HCT116 (cell line): Measurements from ENCODE around the gene C14orf132. TPM values are rescaled to one million over a fixed set of nuclear protein-coding genes. Genes with fewer than 3 reads are reported as not detected.
A peak's percentile ranks its signal among the peaks of the same experiment; 100 is the strongest.

Source experiments
- ATAC-seq: fragments of 200-7000 bp; cut with Tn5 transposase; 2 replicates; pipeline ENCODE4 v1.9.1; 2020; ENCODE audit warnings: mild to moderate bottlenecking, moderate library complexity
- BruUV-seq: library from RNA; stranded (reverse); fragments of 400-500 nt; replicated peaks from 2 replicates; lab custom pipeline; 2021; lab: Mats Ljungman, UMichigan
- CTCF ChIA-PET: fragments of 300-600 bp; sonication (Branson Sonifier 250); formaldehyde crosslinking; loops from one replicate; lab custom pipeline; 2021; ENCODE audit warnings: antibody characterized with exemption; lab: Charles Lee
- POLR2A ChIA-PET: fragments of 300-600, 350-600 bp; sonication (Branson Sonifier 250); formaldehyde crosslinking; loops from one replicate; lab custom pipeline; 2021; ENCODE audit warnings: antibody characterized with exemption; lab: Charles Lee
- RAD21 ChIA-PET, 2 experiments: fragments of 300-600 bp; sonication (Branson Sonifier 250); formaldehyde crosslinking; loops; one replicate each; lab custom pipeline; 2023; ENCODE audit warnings: low total read pairs in 2 of 2; ENCODE audit not compliant: uncharacterized antibody in 2 of 2, unreplicated experiment in 2 of 2, low non-redundant PET in 1 of 2; lab: Charles Lee
- DNase-seq: peaks from one replicate; pipeline ENCODE4 v3.0.0-alpha.2; 2010; ENCODE audit warnings: low read depth, low spot score
- H2AFZ ChIP-seq: fragments of 200-600 bp; shearing (Covaris generic), sonication (generic); 2 replicates; pipeline ENCODE4 v1.6.1; 2017; ENCODE audit warnings: low read depth, mixed run types, mixed read lengths, antibody characterized with exemption, low read length; ENCODE audit not compliant: poor library complexity, severe bottlenecking
- H3K27ac ChIP-seq: 2 replicates; pipeline ENCODE4 v1.5.1; 2012; ENCODE audit warnings: low read depth, low read length
- H3K27me3 ChIP-seq: fragments of 200-600 bp; sonication (generic); 2 replicates; pipeline ENCODE4 v1.6.1; 2016; ENCODE audit warnings: mixed run types, low read length, mixed read lengths; ENCODE audit not compliant: insufficient read depth
- H3K36me3 ChIP-seq, 2 experiments: fragments of 200-500 bp in 1 of 2; fragments of 200-600 bp in 1 of 2; sonication (Bioruptor generic) in 1 of 2; sonication (generic) in 1 of 2; 2 replicates each; pipeline versions ENCODE4 v1.5.1 to v1.6.1; 2014 to 2016; ENCODE audit warnings: low read length in 2 of 2, inconsistent platforms in 1 of 2, mixed read lengths in 1 of 2, mixed run types in 1 of 2; ENCODE audit not compliant: insufficient read depth in 2 of 2, control insufficient read depth in 1 of 2
- H3K4me1 ChIP-seq, 2 experiments: fragments of 200-600 bp in 1 of 2; sonication (generic) in 1 of 2; 2 replicates each; pipeline versions ENCODE4 v1.5.1 to v1.6.1; 2012 to 2017; ENCODE audit warnings: low read length in 2 of 2, inconsistent platforms in 1 of 2, mild to moderate bottlenecking in 1 of 2, mixed read lengths in 1 of 2, mixed run types in 1 of 2, moderate library complexity in 1 of 2; ENCODE audit not compliant: insufficient read depth in 2 of 2, control insufficient read depth in 1 of 2
- H3K4me2 ChIP-seq: fragments of 200-600 bp; sonication (generic); 2 replicates; pipeline ENCODE4 v1.6.1; 2017; ENCODE audit warnings: mixed run types, low read length, mixed read lengths
- H3K4me3 ChIP-seq, 2 experiments: fragments of 200-600 bp in 1 of 2; sonication (generic) in 1 of 2; replicated peaks in 1 of 2; 2 replicates each; pipeline ENCODE4 v1.5.1; 2011 to 2016; ENCODE audit warnings: low read length in 2 of 2, control low read depth in 1 of 2, low read depth in 1 of 2, mild to moderate bottlenecking in 1 of 2, mixed read lengths in 1 of 2, mixed run types in 1 of 2
- H3K79me2 ChIP-seq: fragments of 200-600 bp; sonication (generic); 2 replicates; pipeline ENCODE4 v1.6.1; 2017; ENCODE audit warnings: mild to moderate bottlenecking, mixed run types, low read length, moderate library complexity, mixed read lengths; ENCODE audit not compliant: insufficient read depth
- H3K9ac ChIP-seq: fragments of 200-600 bp; sonication (generic); 2 replicates; pipeline ENCODE4 v1.6.1; 2016; ENCODE audit warnings: low read length, mixed read lengths
- H3K9me2 ChIP-seq: fragments of 200-600 bp; sonication (generic), shearing (Covaris generic); 2 replicates; pipeline ENCODE4 v1.6.1; 2017; ENCODE audit warnings: mixed run types, mild to moderate bottlenecking, moderate library complexity; ENCODE audit not compliant: insufficient read depth
- H3K9me3 ChIP-seq, 2 experiments: fragments of 200-500 bp in 1 of 2; fragments of 200-600 bp in 1 of 2; sonication (Bioruptor generic) in 1 of 2; sonication (generic) in 1 of 2; 2 replicates each; pipeline ENCODE4 v1.6.1; 2014 to 2017; ENCODE audit warnings: low read length in 2 of 2, mixed read lengths in 2 of 2, inconsistent platforms in 1 of 2, low read depth in 1 of 2, mild to moderate bottlenecking in 1 of 2, mixed run types in 1 of 2, moderate library complexity in 1 of 2; ENCODE audit not compliant: control insufficient read depth in 1 of 2, insufficient read depth in 1 of 2
- H4K20me1 ChIP-seq: fragments of 200-600 bp; sonication (generic), shearing (Covaris generic); 2 replicates; pipeline ENCODE4 v1.6.1; 2017; ENCODE audit warnings: mixed run types, mild to moderate bottlenecking, moderate library complexity; ENCODE audit not compliant: insufficient read depth
- EGR1 ChIP-seq: IDR thresholded peaks from 2 replicates; pipeline ENCODE4 v1.6.1; 2012; ENCODE audit warnings: low read depth
- EZH2phosphoT487 ChIP-seq: fragments of 200-600 bp; IDR thresholded peaks from 2 replicates; pipeline ENCODE4 v1.6.1; 2018; ENCODE audit warnings: antibody characterized with exemption, borderline replicate concordance
- RAD21 ChIP-seq: IDR thresholded peaks from 2 replicates; pipeline ENCODE4 v1.6.1; 2012; ENCODE audit warnings: low read depth, mild to moderate bottlenecking
- YY1 ChIP-seq: IDR thresholded peaks from 2 replicates; pipeline ENCODE4 v1.6.1; 2011; ENCODE audit warnings: low read length, low read depth, moderate library complexity, mild to moderate bottlenecking; ENCODE audit not compliant: insufficient replicate concordance; ENCODE audit errors: extremely low read depth
- ZFX ChIP-seq: fragments of 450-650 bp; IDR thresholded peaks from 2 replicates; pipeline ENCODE4 v1.6.1; 2017
- intact Hi-C: fragments of 100-400 bp; cut with micrococcal nuclease; formaldehyde crosslinking; loops from 2 replicates; pipeline ENCODE4 v1.10.0; 2022
- total RNA-seq: library from RNA; stranded (reverse); gene quantifications from one replicate; pipeline ENCODE4 v1.2.1, GENCODE V29; 2021; ENCODE audit not compliant: unreplicated experiment
- TF ChIP-seq, protein P1 (sequence below), 3 experiments: fragments of 200-600 bp in 1 of 3; sonication (generic) in 1 of 3; IDR thresholded peaks in 2 of 3; conservative IDR thresholded peaks in 1 of 3; 2 replicates each; pipeline ENCODE4 v1.5.1; 2012 to 2017; ENCODE audit warnings: low read depth in 2 of 3, low read length in 2 of 3, antibody characterized with exemption in 1 of 3, borderline replicate concordance in 1 of 3, control low read depth in 1 of 3, mild to moderate bottlenecking in 1 of 3, mixed read lengths in 1 of 3, mixed run types in 1 of 3, moderate library complexity in 1 of 3; ENCODE audit not compliant: insufficient read depth in 1 of 3

The C14orf132 gene
- total RNA-seq, 1 experiment from 2014 or later = 3.4 TPM

DNA sequence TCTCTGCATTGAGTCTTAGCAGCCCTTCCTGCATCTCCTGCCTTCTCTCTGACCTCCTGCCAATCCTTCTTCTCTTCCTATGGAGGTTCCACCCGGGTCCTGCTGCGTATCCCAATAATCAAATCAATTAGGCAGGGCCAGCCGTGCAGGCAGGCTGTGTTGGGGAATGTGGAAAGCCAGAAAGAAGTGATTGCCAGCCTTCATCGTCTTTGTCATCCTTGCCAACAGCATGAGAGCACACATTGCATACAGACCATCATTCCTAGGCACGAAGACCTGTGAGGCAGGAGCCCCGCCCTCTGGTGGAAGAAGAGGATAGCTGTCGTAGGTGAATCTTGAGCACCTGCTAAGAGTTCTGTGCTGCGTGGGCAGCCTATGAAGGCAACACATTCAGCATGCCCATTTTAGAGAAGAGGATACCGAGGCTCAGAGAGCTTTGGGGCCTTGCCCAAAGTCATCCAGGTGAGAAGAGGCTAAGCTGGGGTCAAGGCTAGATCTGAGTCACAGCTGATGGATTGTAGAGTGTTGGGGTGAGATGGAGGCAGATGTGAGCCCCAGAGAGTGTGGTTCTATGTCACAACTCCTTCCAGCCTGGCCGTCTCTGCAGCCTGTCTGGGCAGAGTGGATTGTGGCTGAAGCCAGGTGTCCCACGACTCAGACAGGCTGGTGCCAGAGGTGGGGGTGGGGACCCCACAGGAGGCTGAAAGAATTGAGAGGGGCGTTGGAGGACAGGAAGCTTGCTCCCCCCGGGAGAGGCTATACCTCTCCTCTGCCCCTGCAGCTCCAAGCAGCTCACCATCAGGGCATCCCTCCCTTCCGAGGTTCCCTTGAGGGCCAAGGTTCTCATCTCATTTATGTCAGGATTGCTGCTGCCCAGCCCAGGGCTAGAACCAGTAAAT is 12.7 kb downstream of the C14orf132 start:
- H3K9ac ChIP-seq = no peak overlapping the region
- POLR2A ChIA-PET = no interaction called here
- H3K4me1 ChIP-seq = no peaks in the 10 kb centered on the region
- no peak overlapping the region for H3K27ac ChIP-seq
- no peaks in the 10 kb centered on the region for H3K27me3 ChIP-seq
- ATAC-seq (peak; percentile 85), DNase-seq (peak; percentile 12)
- H3K36me3 ChIP-seq = no peaks in the 10 kb centered on the region; a peak in 1 of 4 replicates
- TF ChIP-seq RAD21 = peak; percentile 50
- TF ChIP-seq, protein P1, sequence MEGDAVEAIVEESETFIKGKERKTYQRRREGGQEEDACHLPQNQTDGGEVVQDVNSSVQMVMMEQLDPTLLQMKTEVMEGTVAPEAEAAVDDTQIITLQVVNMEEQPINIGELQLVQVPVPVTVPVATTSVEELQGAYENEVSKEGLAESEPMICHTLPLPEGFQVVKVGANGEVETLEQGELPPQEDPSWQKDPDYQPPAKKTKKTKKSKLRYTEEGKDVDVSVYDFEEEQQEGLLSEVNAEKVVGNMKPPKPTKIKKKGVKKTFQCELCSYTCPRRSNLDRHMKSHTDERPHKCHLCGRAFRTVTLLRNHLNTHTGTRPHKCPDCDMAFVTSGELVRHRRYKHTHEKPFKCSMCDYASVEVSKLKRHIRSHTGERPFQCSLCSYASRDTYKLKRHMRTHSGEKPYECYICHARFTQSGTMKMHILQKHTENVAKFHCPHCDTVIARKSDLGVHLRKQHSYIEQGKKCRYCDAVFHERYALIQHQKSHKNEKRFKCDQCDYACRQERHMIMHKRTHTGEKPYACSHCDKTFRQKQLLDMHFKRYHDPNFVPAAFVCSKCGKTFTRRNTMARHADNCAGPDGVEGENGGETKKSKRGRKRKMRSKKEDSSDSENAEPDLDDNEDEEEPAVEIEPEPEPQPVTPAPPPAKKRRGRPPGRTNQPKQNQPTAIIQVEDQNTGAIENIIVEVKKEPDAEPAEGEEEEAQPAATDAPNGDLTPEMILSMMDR (IDR thresholded peaks at IDR 0.05 in 2 of 3, conservative IDR thresholded peaks at IDR 0.05 in 1 of 3; ENCODE audit: borderline replicate concordance in 1 of 3, insufficient read depth in 1 of 3, low read depth in 2 of 3, low read length in 2 of 3) = peak; percentile 31 to 72 (median 70); a peak in 4 of 6 replicates
- no peak for TF ChIP-seq YY1
- TF ChIP-seq EGR1 = no peak
- TF ChIP-seq EZH2phosphoT487 = no peak
- TF ChIP-seq ZFX = no peak
- H3K79me2 ChIP-seq = no peaks in the 10 kb centered on the region
- no peak overlapping the region for H3K4me3 ChIP-seq
- RAD21 ChIA-PET = interaction anchor here in 1 of 2 experiments (1.4 kb wide), 1 partner anchor 47 kb away, joined by 3 read pairs; no protein-coding TSS in a partner anchor
- no TSS peak for BruUV-seq
- H2AFZ ChIP-seq = no peak overlapping the region
- H3K4me2 ChIP-seq = no peak overlapping the region
- intact Hi-C loops = loop anchor here (1.0 kb wide), 2 partner anchors 54 to 223 kb away; no protein-coding TSS in a partner anchor
- no peaks in the 10 kb centered on the region for H4K20me1 ChIP-seq
- CTCF ChIA-PET = interaction anchor here (0.6 to 2.6 kb wide), 7 partner anchors 10 to 53 kb away, joined by 3 to 12 read pairs (median 3); no protein-coding TSS in a partner anchor
- H3K9me2 ChIP-seq = no peaks in the 10 kb centered on the region
- no peaks in the 10 kb centered on the region for H3K9me3 ChIP-seq
